Stimulated activated CD8-positive, alpha-beta memory T cell treated with anti-CD3 and anti-CD28 coated beads, Interleukin-7, amount 100 ng/mL, for 1 hour (primary cell): ENCODE measurements around the gene KTI12.
"Not testable (repeated sequence)": the region's sequence is repeated elsewhere in the genome, so short reads cannot be mapped to it uniquely, and the experiment has no call there.

Experiments used
- DNase-seq, 2 donors: peaks; one replicate each; pipeline ENCODE4 v3.0.0-alpha.2; 2020; ENCODE audit warnings: low read depth in 2 of 2

KTI12 gene

GRCh38 chr1:52041551-52042185 lies 8.1 kb upstream of the KTI12 start:
- no peak for DNase-seq

DNA sequence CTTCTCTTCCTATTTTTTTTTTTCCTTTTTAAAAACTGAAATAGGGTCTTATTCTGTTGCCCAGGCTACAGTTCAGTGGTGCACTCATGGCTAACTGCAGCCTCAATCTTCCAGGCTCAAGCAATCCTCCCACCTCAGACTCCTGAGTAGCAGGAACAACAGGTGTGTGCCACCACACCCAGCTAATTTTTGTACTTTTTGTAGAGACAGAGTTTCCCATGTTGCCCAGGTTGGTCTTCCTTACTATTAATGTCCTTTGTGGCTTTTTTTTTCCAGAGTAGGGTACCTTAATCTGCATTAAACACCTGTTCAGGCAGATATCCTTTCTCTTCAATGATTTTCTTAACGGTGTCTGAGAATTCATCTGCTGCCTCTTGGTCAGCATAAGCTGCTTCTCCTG lies 4.3 kb upstream of the KTI12 start:
- DNase-seq = no peak

DNA sequence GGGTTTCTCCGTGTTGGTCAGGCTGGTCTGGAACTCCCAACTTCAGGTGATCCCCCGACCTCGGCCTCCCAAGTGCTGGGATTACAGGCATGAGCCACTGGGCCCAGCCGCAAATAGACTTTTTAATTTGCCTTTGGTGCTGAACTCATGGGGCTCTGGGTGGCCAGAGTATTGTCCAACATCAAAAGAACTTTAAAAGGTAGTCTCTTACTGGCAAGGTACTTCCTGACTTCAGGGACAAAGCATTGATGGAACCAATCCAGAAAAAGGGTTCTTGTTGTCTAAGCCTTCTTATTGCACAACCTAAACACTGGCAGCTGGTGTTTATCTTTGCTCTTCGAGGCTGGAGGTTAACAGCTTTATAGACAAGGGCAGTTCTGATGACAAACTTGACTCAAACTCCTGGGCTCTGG lies 3.8 kb upstream of the KTI12 start:
- DNase-seq = no peak

DNA sequence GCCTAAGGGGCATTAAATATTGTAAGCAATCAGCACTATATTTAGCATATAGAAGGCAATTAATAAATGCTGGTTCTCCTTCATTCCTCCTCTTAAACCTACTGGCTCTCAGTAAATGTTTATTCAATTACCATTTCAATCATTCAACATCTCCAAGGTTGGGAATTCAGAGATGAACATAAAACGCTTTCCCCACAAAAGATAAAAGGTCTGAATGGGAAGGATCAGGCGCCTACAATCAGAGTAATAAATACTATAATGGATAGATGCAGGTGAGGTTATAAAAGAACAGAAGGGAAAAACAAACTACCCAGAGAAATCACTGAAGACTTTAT lies 407 bp upstream of the KTI12 start:
- no peak for DNase-seq

DNA sequence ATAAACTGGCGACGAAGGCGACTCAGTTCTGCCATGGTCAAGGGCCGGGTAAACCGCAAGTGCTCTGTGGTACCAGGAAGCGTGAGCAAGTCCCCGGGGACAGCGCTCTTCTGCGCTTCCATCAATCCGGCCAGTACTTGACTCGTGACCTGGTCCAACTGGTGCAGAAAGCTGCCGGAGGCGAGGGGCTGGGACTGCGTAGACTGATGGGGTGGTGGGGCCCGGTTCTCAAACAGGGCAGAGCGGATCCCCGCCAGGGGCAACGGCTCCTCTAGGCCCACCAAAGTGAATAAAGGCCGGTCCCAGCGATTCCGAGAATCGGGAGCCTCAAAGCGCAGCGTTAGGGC lies 852 bp downstream of the KTI12 start:
- DNase-seq = no peak

- DNase-seq = no peak
Measured at GRCh38 chr1:52032124-52032784, 1.4 kb downstream of the KTI12 start.

DNA sequence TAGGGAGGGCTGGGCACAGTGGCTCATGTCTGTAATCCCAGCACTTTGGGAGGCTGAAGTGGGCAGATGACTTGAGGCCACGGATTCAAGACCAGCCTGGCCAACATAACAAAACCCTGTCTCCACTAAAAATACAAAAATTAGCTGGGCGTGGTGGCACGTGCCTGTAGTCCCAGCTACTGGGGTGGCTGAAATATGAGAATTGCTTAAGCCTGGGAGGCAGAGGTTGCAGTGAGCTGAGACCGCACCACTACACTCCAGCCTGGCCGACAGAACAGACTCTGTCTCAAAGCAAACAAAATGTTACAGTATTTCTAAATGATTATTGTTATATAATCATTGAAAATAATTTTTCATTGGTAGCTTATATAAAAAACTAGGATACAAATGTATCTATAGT lies 4.8 kb downstream of the KTI12 start:
- not testable (repeated sequence) for DNase-seq

DNA sequence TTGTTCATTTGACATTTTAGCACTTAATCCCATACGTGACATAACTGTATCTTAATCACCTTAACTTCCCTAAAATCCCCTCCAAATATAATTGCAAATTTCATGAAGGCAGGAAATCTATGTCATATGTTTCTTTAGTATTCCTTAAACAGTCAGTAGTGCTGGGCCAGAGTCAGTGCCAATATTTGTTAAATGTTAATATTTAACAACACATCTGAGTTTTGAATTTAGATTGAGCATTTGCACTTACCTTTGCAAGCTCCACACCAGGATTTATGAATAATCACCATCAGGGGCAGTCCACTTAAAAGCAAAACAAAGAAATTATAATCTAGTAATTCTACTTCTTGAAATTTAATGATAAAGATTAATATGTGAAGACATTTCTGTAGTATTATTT lies 5.3 kb downstream of the KTI12 start:
- no peak for DNase-seq

GRCh38 chr1:52026278-52026677 lies 7.3 kb downstream of the KTI12 start:
- no peak for DNase-seq

DNA sequence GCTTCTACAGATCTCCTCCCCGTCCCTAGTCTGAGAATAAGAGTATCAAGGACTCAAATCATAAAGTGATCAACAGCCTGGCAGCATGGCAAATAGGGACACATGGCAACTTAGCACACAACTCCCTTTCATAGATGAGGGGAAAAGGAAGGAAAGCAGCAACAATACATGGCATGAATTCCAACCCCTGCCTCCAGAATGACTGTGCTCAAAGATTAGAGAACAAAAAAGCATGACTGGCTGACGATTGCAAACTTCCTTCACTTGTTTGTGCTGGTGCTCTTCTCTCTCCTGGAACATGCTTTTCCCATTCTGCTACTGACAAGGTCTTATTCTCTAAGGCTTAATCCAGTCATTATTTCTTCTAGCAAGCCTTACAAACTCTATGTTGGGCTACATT lies 11.5 kb downstream of the KTI12 start:
- no peak for DNase-seq

DNA sequence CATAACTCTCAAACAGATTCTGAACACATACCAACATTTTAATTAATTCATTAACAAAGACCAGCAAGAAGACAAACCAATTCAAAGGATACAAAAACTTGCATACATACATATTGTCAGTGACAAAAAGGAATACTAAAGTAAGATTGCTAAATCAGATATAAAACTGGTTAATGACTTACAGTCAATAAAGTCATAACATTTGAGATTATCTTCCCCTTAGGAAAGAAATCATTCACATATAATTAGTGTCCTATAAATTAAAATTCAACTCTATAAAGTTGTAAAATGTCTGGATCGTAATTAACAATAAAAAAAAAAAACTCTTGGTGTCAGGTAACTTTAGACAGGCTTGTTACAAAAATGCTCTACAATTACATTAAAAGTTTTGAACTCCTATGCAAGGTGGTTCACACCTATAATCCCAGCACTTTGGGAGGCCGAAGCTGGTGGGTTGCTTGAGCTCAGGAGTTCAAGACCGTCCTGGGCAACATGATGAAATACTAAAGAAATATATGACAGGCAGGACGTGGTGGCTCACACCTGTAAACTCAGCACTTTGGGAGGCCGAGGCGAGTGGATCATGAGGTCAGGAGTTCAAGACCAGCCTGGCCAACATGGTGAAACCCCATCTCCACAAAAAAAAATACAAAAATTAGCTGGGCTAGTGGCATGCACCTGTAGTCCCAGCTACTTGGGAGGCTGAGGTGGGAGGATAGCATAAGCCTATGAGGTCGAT lies 25.4 kb downstream of the KTI12 start:
- DNase-seq = no peak

- DNase-seq = no peak
Measured at GRCh38 chr1:52007215-52008002, 26.2 kb downstream of the KTI12 start.

DNA sequence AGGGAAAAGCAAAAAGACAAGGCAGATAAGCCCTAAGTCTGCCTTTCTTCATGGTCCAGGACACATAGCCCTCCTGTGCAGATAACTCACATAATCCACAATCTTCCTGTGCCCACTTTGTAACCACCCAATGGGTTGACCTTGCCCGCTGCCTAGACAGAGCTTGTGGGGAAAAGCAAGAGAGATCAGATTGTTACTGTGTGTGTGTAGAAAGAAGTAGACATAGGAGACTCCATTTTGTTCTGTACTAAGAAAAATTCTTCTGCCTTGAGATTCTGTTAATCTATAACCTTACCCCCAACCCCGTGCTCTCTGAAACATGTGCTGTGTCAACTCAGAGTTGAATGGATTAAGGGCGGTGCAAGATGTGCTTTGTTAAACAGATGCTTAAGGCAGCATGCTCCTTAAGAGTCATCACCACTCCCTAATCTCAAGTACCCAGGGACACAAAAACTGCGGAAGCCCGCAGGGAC lies 27.5 kb downstream of the KTI12 start:
- not testable (repeated sequence) for DNase-seq

DNA sequence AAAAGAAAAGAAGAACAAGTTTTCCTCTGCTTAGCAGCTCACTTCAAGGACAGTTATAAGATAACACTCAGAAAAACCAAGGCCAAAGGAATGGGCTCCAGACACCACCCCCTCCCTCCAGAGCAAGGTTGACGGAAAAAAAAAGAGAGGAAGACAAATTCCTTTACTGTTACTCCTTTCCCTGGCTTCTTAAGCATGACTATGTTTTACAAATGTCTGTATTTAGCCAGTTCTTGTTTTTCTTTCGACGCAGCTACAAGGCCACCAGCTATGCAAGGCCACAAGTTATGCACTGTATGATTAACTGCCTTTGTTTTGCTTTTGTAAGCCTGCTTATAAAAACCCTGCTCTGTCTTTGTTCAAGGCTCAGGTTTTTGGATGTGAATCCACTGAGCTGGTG lies 28.1 kb downstream of the KTI12 start:
- not testable (repeated sequence) for DNase-seq

GRCh38 chr1:52003877-52004276 lies 29.7 kb downstream of the KTI12 start:
- no peak for DNase-seq

- DNase-seq = no peak
Measured at GRCh38 chr1:52002038-52002917, 31.3 kb downstream of the KTI12 start.

DNA sequence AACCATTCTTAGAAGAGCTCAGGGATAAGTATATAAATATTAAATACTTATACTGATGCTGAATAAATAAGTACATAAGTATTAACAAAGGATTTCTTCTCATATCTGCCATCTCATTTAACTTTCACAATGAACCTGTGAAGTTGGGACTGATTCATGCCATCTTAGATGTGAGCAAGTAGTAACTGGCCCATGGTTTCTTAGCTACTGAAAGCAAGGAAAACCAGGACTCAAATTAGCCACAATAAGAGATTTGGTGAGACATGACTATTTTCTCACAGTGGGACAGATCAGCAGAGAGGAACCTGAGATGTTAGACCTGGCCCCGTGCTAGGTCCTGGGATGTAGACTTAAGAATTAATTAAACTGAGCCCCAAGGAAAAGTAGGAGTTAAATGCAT lies 34.9 kb downstream of the KTI12 start:
- no peak for DNase-seq

DNA sequence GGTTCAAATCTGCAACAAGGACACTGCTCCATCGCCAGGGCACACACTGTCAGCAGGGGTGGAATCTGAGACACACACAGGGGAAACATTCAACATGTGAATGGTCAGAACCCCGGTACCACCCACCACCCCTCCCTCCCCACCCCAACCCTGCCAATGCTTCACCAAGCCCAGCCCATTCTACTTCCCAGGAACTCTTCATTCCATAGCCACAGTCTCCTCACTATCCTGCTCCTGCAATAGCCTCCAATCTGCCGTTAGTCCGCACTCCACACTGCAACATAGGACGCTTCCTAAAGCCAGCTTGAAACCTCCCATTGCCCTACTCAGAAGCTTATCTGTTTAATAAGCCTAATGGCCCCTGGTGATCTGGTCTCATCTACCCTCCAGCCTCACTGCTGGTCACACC lies 35.6 kb downstream of the KTI12 start:
- DNase-seq = no peak

- DNase-seq = peak; percentile 62 to 65
Measured at GRCh38 chr1:51990478-51990965, 43.1 kb downstream of the KTI12 start, which contains the start of gene RAB3B. Gene RAB3B, minus strand, starts transcription at chr1:51990700. Its CDS starts 13,583 bp downstream, at chr1:51977117.

DNA sequence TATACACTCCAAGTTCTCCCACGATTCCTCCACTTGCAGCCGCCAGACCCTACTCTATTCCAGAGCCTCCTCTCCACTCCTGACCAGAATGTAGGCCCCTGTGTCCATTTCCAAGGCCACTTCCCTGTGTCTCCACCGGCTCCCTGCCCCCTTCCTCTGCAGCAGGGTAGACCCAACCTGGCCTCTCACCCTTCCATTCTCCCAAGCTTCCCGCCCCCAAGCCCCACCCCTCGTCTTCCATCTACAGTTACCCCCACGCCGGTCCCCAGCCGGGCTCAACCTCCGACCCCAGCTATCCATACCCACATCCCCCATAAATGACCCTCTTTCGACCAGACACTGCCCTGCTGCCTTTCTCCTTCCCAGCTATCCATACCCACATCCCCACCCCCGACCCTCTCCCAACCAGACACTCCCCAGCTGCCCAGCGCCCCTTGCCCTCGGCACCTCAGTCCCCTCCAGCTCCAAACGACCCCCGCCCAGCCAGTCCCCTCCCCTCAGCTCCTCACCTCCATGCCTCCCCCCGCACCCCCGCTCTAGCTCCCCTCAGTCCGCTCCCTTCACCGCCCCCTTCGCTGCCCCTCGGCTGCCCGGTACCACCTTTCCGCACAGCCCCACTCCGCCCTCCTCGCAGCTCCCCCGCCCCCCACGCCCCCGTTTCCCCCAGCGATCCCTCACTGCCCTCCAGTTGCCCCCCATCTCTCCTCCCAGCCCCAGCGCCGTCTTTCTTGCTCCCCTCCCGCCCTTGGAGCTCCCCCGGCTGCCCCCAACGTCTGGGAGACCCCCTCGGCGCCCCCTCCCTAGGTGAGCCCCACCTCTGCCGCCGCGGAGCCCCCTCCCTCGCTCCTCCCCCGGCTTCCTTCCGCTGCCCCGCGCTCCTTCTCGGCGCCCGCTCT lies 43.8 kb downstream of the KTI12 start:
- no peak for DNase-seq
